Effector CD8-positive, alpha-beta T cell (primary cell): ENCODE results near the gene CMIP.

Experiments
- DNase-seq: peaks from one replicate; lab custom pipeline; 2025; lab: John Stamatoyannopoulos, UW

CMIP gene

GRCh38 chr16:81659249-81659648, 214.6 kb downstream of the CMIP start:
- DNase-seq: no peak

GRCh38 chr16:81661082-81661481, 216.5 kb downstream of the CMIP start:
- DNase-seq: no peak

GRCh38 chr16:81664153-81664552, 219.5 kb downstream of the CMIP start:
- no peak for DNase-seq

- no peak for DNase-seq
Observed at GRCh38 chr16:81665588-81665987, 221.0 kb downstream of the CMIP start.

GRCh38 chr16:81666113-81666512, 221.5 kb downstream of the CMIP start:
- no peak for DNase-seq

GRCh38 chr16:81668243-81669097, 223.9 kb downstream of the CMIP start:
- no peak for DNase-seq

DNA sequence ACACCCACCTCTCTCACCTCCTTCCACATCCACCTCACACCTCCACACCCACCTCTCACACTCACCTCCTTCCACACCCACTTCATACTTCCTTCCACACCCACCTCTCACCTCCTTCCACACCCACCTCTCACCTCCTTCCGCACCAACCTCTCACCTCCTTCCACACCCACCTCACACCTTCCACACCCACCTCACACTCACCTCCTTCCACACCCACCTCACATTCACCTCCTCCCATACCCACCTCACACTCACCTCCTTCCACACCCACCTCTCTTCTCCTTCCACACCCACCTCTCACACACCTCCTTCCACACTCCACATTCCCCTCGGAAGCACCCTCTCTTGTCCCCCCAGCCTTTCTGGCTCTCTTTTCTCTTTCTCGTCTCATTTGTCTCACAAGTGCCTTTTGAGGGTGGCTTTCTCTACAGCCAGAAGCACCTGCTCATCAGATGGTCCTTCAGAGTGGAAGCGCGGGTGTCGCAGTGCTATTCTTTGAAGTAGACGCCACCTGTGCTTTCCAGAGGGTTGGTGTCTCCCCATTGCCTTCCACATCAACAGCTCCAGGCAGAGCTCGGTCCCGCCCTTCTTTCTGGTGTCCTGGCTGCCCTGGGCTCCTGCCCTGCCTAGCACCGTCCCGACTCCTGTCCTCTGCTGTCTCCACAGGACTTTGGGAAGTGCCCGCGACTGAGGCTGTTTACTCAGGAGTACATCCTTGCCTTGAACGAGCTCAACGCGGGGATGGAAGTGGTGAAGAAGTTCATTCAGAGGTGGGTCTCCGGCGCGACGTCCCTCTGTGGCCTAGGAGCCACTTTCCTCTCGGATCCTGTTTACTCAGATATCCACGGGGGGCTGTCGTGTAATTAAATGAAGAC, 225.1 kb downstream of the CMIP start:
- DNase-seq: no peak

GRCh38 chr16:81671738-81672597, 227.4 kb downstream of the CMIP start:
- no peak for DNase-seq

GRCh38 chr16:81673432-81673831, 228.8 kb downstream of the CMIP start:
- DNase-seq: no peak

DNA sequence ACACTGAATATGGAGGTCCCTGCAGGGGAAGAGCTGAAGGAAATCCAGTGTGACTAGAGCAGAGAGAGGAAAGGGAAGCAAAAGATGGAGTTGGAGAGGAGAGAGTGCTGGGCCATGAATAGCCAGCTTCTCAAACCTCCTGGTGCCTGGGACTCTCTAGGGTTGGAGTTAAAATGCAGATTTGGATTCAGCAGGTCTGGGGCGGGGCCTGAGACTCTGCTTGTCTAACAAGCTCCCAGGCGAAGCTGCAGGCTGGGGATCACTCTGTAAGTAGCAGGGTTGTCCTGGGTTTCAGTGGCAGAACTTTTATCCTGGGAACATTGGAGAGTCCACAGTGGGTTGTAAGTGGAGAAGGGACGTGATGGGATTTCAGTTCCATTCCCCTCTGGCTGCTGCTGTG, 231.1 kb downstream of the CMIP start:
- no peak for DNase-seq

- no peak for DNase-seq
Observed at GRCh38 chr16:81676066-81676882, 231.7 kb downstream of the CMIP start.

- no peak for DNase-seq
Observed at GRCh38 chr16:81676883-81677737, 232.5 kb downstream of the CMIP start.

DNA sequence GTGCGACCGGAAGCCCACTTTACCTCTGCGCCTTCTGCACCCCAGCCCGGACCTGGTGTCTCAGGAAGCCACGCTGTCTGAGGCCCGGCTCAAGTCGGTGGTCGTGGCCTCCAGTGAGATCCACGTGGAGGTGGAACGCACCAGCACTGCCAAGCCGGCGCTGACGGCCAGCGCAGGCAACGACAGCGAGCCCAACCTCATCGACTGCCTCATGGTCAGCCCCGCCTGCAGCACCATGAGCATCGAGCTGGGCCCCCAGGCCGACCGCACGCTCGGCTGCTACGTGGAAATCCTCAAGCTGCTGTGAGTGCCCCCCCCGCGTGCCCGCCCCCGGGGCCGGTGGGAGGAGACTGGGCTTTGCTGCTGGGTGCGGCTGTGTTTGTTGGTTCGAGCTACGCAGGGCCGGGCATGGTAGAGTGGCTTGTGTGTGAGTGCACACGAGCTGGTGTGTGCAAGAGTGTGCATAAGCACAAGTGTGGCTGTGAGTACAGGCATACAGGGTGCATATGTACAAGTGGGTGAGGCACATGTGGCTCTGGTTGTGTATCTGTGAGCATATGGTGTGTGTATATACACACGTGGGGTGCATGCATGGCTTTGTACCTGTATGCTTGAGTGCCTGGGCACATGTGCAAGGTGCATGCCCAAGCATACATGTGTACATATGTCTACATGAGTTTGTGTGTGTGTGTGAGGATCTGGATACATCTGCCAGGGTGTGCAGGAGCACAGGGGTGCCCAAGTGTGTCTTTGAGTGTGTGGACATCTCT, 233.9 kb downstream of the CMIP start:
- no peak for DNase-seq

GRCh38 chr16:81679721-81680430, 235.3 kb downstream of the CMIP start:
- DNase-seq: no peak

DNA sequence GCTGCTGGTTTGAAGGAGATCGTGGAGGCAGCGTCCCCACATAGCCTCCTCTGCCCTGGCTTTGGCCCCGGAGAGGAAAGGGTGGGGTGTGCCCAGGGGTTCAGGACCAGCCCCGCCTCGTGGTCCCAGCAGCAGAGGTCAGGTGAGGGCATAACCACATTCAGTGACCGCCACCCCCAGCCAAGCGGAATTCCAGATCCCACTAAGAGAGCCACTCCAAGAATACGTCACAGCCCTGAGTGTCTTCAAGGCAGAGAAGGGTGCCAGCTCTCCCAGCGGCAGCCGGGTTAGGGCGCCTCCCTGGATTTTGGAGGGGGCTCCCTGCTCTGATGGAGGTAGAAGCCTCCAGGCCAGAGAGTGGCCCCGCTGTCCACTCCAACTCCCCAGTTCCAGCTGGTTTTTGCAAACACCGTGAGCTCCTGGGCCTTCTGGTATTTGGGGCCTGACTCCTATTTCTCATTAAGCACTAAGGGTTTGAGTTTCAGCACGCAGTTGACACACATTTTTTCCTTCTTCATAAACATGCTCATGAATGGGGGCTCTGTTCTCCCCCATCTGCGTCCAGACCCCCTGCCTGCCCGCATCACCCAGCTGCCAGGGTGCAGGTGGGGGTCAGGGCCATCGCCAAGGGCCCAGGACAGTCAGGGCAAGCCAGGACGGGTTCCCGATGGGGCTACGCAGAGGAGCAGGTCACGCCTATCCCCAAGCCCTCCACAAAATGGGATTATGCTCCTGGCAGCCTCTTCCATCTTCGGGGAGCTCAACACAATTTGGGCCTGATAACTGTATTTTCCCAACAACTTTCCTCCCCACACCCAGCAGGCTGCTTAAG, 236.1 kb downstream of the CMIP start:
- no peak for DNase-seq

DNA sequence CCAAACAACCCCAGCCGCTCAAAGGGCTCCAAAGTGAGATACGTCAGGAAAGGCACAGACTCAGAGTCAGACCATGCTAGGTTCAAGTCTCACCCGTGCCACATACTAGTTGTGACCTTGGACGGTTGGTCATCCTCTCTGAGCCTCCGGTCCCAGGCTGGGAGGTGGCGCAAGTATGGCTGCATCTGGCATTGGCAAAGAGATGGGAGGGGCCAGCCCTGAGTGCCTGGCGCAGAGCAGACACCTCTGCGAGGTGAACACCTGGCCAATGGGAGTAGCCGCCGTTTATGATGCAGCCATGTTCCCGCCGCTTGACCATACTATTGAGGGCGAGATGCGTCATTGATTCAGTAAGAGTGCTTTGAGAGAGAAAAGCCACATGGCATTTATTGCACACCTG, 236.7 kb downstream of the CMIP start:
- DNase-seq: no peak

DNA sequence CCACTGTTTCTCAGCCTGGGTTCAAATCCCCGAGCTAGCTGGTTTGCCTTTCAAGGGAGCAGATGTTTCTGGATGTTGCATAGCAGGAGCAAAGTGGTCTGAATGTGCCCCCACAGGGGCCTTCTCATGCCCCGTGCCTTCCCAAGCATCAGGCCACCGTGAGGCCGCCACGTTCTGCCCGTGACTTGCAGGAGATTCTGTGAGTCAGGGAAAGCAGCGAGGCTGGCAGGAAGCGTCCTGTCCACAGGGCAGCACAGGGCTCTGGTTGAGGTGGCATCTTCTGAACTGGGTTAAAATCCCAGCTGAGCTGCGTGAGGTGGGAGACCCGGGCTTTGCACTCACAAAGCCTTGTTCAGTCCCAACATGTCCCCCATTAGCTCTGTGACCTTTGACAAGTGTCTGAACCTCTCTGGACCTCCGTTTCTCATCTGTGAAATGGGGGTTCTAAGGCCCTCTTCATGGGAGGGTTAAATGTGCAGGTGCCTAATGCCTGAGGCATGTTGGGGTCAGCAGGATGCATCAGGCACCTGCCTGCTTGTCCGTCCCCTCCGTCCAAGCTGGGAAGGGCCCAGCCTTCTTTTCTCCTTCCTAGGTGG, 239.7 kb downstream of the CMIP start:
- no peak for DNase-seq
